H1 (cell line): ENCODE data around the gene NUDT1. TPM values are rescaled to one million over a fixed set of nuclear protein-coding genes. Genes with fewer than 3 reads are reported as not detected.

Source experiments
- CTCF ChIA-PET: fragments of 300-600 bp; sonication (Branson Sonifier 250); formaldehyde crosslinking; loops from one replicate; lab custom pipeline; 2021; ENCODE audit not compliant: partially characterized antibody; lab: Charles Lee
- POLR2A ChIA-PET: fragments of 300-600 bp; sonication (Branson Sonifier 250); formaldehyde crosslinking; loops from one replicate; lab custom pipeline; 2021; ENCODE audit warnings: inconsistent platforms; ENCODE audit not compliant: partially characterized antibody; lab: Charles Lee
- DNase-seq, 2 experiments: peaks; one replicate each; pipeline versions ENCODE4 v3.0.0 to v3.0.0-alpha.2; 2010 to 2022; ENCODE audit warnings: low spot score in 2 of 2, low read depth in 1 of 2, mixed read lengths in 1 of 2
- FAIRE-seq: peaks from 2 replicates; lab custom pipeline; 2011; peaks lifted over from hg19 to GRCh38; lab: Jason Lieb, UNC
- H2AFZ ChIP-seq: 2 replicates; pipeline ENCODE4 v1.8.1; 2012; ENCODE audit warnings: low read length, inconsistent platforms
- H2AK5ac ChIP-seq: 2 replicates; pipeline ENCODE4 v1.6.1; 2013; ENCODE audit warnings: low read depth, low read length
- H2BK120ac ChIP-seq: replicated peaks from 2 replicates; pipeline ENCODE3; 2013; ENCODE audit warnings: low read depth, low read length, inconsistent platforms
- H2BK12ac ChIP-seq: 2 replicates; pipeline ENCODE4 v1.6.1; 2013; ENCODE audit warnings: low read depth, low read length
- H2BK15ac ChIP-seq: 2 replicates; pipeline ENCODE4 v1.6.1; 2013; ENCODE audit warnings: low read length
- H2BK20ac ChIP-seq: 2 replicates; pipeline ENCODE4 v1.6.1; 2013; ENCODE audit warnings: low read length
- H2BK5ac ChIP-seq: 2 replicates; pipeline ENCODE4 v1.6.1; 2013; ENCODE audit warnings: low read depth, low read length
- H3K14ac ChIP-seq: 2 replicates; pipeline ENCODE4 v1.6.1; 2013; ENCODE audit warnings: inconsistent platforms; ENCODE audit not compliant: insufficient read length
- H3K18ac ChIP-seq: 2 replicates; pipeline ENCODE4 v1.6.1; 2013; ENCODE audit warnings: low read length; ENCODE audit errors: extremely low read depth
- H3K23ac ChIP-seq: 2 replicates; pipeline ENCODE4 v1.6.1; 2013; ENCODE audit warnings: inconsistent platforms; ENCODE audit not compliant: insufficient read length
- H3K23me2 ChIP-seq: 2 replicates; pipeline ENCODE4 v1.6.1; 2013; ENCODE audit warnings: low read depth, low read length
- H3K27ac ChIP-seq: 2 replicates; pipeline ENCODE4 v1.6.1; 2011; ENCODE audit warnings: low read depth, low read length, inconsistent platforms
- H3K27me3 ChIP-seq, 4 experiments: replicated peaks in 1 of 4; 1 replicate in 1 of 4; 2 replicates in 3 of 4; pipeline versions ENCODE4 v1.6.1 to v1.8.1; 2011 to 2013; ENCODE audit warnings: low read length in 3 of 4, mild to moderate bottlenecking in 3 of 4, inconsistent platforms in 2 of 4, mixed read lengths in 2 of 4, moderate library complexity in 1 of 4; ENCODE audit not compliant: control insufficient read depth in 3 of 4, insufficient read depth in 3 of 4; ENCODE audit errors: extremely low read depth in 1 of 4
- H3K36me3 ChIP-seq, 4 experiments: 2 replicates each; pipeline versions ENCODE4 v1.6.1 to v1.8.1; 2011 to 2013; ENCODE audit warnings: mild to moderate bottlenecking in 4 of 4, low read length in 3 of 4, moderate library complexity in 2 of 4, control low read depth in 1 of 4, inconsistent platforms in 1 of 4; ENCODE audit not compliant: insufficient read depth in 4 of 4, control insufficient read depth in 2 of 4
- H3K4ac ChIP-seq: replicated peaks from 2 replicates; pipeline ENCODE3; 2013; ENCODE audit warnings: low read length, low read depth, mixed read lengths, inconsistent platforms; ENCODE audit not compliant: insufficient read length
- H3K4me1 ChIP-seq, 4 experiments: replicated peaks in 1 of 4; 1 replicate in 1 of 4; 2 replicates in 3 of 4; pipeline versions ENCODE4 v1.6.1 to v1.8.1; 2011 to 2013; ENCODE audit warnings: low read length in 3 of 4, inconsistent platforms in 2 of 4, mixed read lengths in 1 of 4; ENCODE audit not compliant: insufficient read depth in 4 of 4, control insufficient read depth in 3 of 4
- H3K4me2 ChIP-seq, 2 experiments: 2 replicates each; pipeline versions ENCODE4 v1.6.1 to v1.8.1; 2011 to 2013; ENCODE audit warnings: low read depth in 2 of 2, low read length in 2 of 2, control low read depth in 1 of 2, inconsistent platforms in 1 of 2, mild to moderate bottlenecking in 1 of 2; ENCODE audit not compliant: insufficient read depth in 1 of 2
- H3K4me3 ChIP-seq, 4 experiments: fragments of 200-600, 300-600 bp in 1 of 4; sonication (generic), shearing (Covaris generic), sonication (Bioruptor Twin) in 1 of 4; 2 replicates each; pipeline versions ENCODE4 v1.5.1 to v1.8.1; 2011 to 2016; ENCODE audit warnings: low read length in 4 of 4, low read depth in 3 of 4, control low read depth in 2 of 4, inconsistent platforms in 2 of 4, mild to moderate bottlenecking in 2 of 4, mixed read lengths in 1 of 4, moderate library complexity in 1 of 4; ENCODE audit not compliant: insufficient read depth in 2 of 4; ENCODE audit errors: extremely low read depth in 1 of 4
- H3K56ac ChIP-seq: replicated peaks from 2 replicates; pipeline ENCODE3; 2013; ENCODE audit warnings: low read depth, mild to moderate bottlenecking, mixed read lengths, low read length, inconsistent platforms; ENCODE audit not compliant: insufficient read length
- H3K79me1 ChIP-seq: 2 replicates; pipeline ENCODE4 v1.6.1; 2013; ENCODE audit warnings: low read depth, low read length, control low read depth
- H3K79me2 ChIP-seq, 2 experiments: 2 replicates each; pipeline versions ENCODE4 v1.6.1 to v1.8.1; 2012 to 2013; ENCODE audit warnings: low read length in 2 of 2, mild to moderate bottlenecking in 2 of 2, inconsistent platforms in 1 of 2; ENCODE audit not compliant: insufficient read depth in 2 of 2, control insufficient read depth in 1 of 2
- H3K9ac ChIP-seq, 4 experiments: replicated peaks in 1 of 4; 1 replicate in 1 of 4; 2 replicates in 3 of 4; pipeline versions ENCODE4 v1.6.1 to v1.8.1; 2011 to 2013; ENCODE audit warnings: low read depth in 3 of 4, low read length in 3 of 4, control low read depth in 2 of 4, mild to moderate bottlenecking in 2 of 4, moderate library complexity in 2 of 4, inconsistent platforms in 1 of 4; ENCODE audit errors: extremely low read depth in 1 of 4
- H3K9me3 ChIP-seq, 2 experiments: 2 replicates each; pipeline versions ENCODE4 v1.6.1 to v1.8.1; 2012 to 2013; ENCODE audit warnings: mild to moderate bottlenecking in 2 of 2, moderate library complexity in 2 of 2, control low read depth in 1 of 2, inconsistent platforms in 1 of 2, low read depth in 1 of 2, low read length in 1 of 2, mixed read lengths in 1 of 2; ENCODE audit not compliant: insufficient read depth in 2 of 2
- H4K20me1 ChIP-seq, 2 experiments: replicated peaks in 1 of 2; 2 replicates each; pipeline versions ENCODE3 to v1.8.1; 2011 to 2013; ENCODE audit warnings: inconsistent platforms in 2 of 2, low read length in 2 of 2, mild to moderate bottlenecking in 1 of 2; ENCODE audit not compliant: insufficient read depth in 2 of 2, control insufficient read depth in 1 of 2
- H4K5ac ChIP-seq: 2 replicates; pipeline ENCODE4 v1.6.1; 2013; ENCODE audit warnings: low read length, low read depth, mixed read lengths, inconsistent platforms; ENCODE audit not compliant: insufficient read length
- H4K8ac ChIP-seq: 2 replicates; pipeline ENCODE4 v1.8.0; 2013; ENCODE audit warnings: mild to moderate bottlenecking, moderate library complexity, low read length, inconsistent platforms; ENCODE audit not compliant: insufficient read depth; ENCODE audit errors: extremely low read depth
- H4K91ac ChIP-seq: replicated peaks from 2 replicates; pipeline ENCODE3; 2013; ENCODE audit warnings: low read length, mixed read lengths, inconsistent platforms; ENCODE audit not compliant: insufficient read length
- WGBS, 2 experiments: shearing (Covaris generic) in 1 of 2; methylation state at CpG; one replicate each; pipeline versions ENCODE4 v1.1.6 to v1.1.7; 2013 to 2015; ENCODE audit warnings: low lambda C conversion rate in 2 of 2, mixed read lengths in 2 of 2, inconsistent platforms in 1 of 2, low coverage in 1 of 2, missing lambda C conversion rate in 1 of 2; ENCODE audit not compliant: insufficient replicate concordance in 2 of 2, insufficient coverage in 1 of 2, insufficient read length in 1 of 2; ENCODE audit errors: extremely low coverage in 1 of 2, missing lambda C conversion rate in 1 of 2; 5-methylcytosine and 5-hydroxymethylcytosine counted together
- polyA plus RNA-seq, 7 experiments: library from polyadenylated mRNA; depleted of rRNA in 3 of 7; stranded (reverse) in 5 of 7; unstranded in 2 of 7; fragments of >200 nt in 5 of 7; fragments of 200-250 nt in 2 of 7; gene quantifications; 1 replicate in 5 of 7; 2 replicates in 1 of 7; 4 replicates in 1 of 7; pipeline versions ENCODE4 v1.2.1 to v1.2.3, GENCODE V29; 2011 to 2013; ENCODE audit warnings: missing spikeins in 2 of 7, mixed read lengths in 2 of 7
- total RNA-seq: library from RNA; stranded (reverse); fragmentation: NEBNext Ultra II Directional; extraction: Animal tissue kit (Norgen Biotek cat#: 25700); gene quantifications from 2 replicates; pipeline ENCODE4 v1.2.1, GENCODE V29; 2021

Gene NUDT1
- total and polyA plus RNA-seq, 2 of the 8 experiments (the other 6 are each of a cell fraction or from before 2014, with no cell fraction given): 76.1 to 89.5 TPM

DNA sequence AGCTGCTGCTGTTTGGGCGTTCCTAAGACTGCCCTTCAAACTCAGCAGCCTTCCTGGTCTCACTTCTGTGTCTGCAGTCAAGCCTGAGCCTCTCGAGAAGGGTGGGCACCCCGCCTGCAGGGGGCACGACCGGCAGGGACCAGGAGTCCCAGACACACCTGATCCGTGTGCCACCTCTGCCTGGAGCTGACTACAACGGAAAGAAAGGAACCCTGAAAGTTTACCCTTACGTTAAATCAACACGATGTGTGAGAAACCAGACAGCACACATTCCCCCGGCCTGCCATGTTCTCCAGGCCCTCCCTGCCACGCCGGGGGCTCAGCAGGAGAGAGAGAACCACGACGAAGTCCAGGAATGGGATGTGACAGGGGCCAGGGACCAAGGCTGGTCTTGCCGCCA lies 14.3 kb upstream of the NUDT1 start:
- 95% methylated on average over 15 of the region's 15 CpGs; no CpG with 5 or more reads in 1 of the 2 experiments for WGBS, 2 experiments
- no peak overlapping the region for H3K4me2 ChIP-seq
- H3K36me3 ChIP-seq: peaks cover 6 to 25% (median 18%) of the 10 kb centered on the region in 4 experiments; a peak in 6 of 8 replicates
- H3K4ac ChIP-seq: no peak overlapping the region
- H2AK5ac ChIP-seq: no peak overlapping the region
- H3K18ac ChIP-seq: no peak overlapping the region
- peaks cover 0 to 2% (median 0%) of the 10 kb centered on the region in 4 experiments; a peak in 1 of 7 replicates for H3K4me1 ChIP-seq
- no peak overlapping the region for H3K14ac ChIP-seq
- no peak overlapping the region for H3K9ac ChIP-seq
- H3K9me3 ChIP-seq: no peaks in the 10 kb centered on the region
- H2AFZ ChIP-seq: no peak overlapping the region
- FAIRE-seq (no peak), DNase-seq (no peak)
- no peak overlapping the region for H4K8ac ChIP-seq
- no peak overlapping the region for H3K56ac ChIP-seq
- CTCF ChIA-PET: interaction anchor here (1.1 to 1.5 kb wide), 2 partner anchors 32 to 93 kb away, joined by 3 read pairs; no protein-coding TSS in a partner anchor
- H2BK12ac ChIP-seq: no peak overlapping the region
- no peaks in the 10 kb centered on the region for H3K27me3 ChIP-seq
- no peak overlapping the region for H3K27ac ChIP-seq
- no peak overlapping the region for H2BK120ac ChIP-seq
- H3K79me2 ChIP-seq: peaks cover 8 to 59% of the 10 kb centered on the region in 2 experiments
- peaks cover 6 to 17% of the 10 kb centered on the region in 2 experiments for H4K20me1 ChIP-seq
- no peak overlapping the region for H2BK15ac ChIP-seq
- H3K4me3 ChIP-seq: no peak overlapping the region
- H2BK5ac ChIP-seq: no peak overlapping the region
- peaks cover 24% of the 10 kb centered on the region for H3K79me1 ChIP-seq
- H2BK20ac ChIP-seq: no peak overlapping the region
- no peak overlapping the region for H4K91ac ChIP-seq
- no peak overlapping the region for H3K23ac ChIP-seq
- peaks cover 3% of the 10 kb centered on the region; the same call in 1 of the 2 replicates for H3K23me2 ChIP-seq
- no peak overlapping the region for H4K5ac ChIP-seq
- POLR2A ChIA-PET: interaction anchor here (0.6 to 1.0 kb wide), 3 partner anchors 8 to 209 kb away, joined by 3 to 4 read pairs (median 3); no protein-coding TSS in a partner anchor
